HG03442 (cell line): Measurements from ENCODE around the gene YOD1.

Experiments used
- ATAC-seq: cut with Tn5 transposase; IDR thresholded peaks from one replicate; pipeline ENCODE4 v1.9.1; 2021; ENCODE audit warnings: mild to moderate bottlenecking, moderate library complexity; ENCODE audit not compliant: unreplicated experiment

The YOD1 gene

GRCh38 chr1:207013321-207014085, 37.5 kb downstream of the YOD1 start:
- ATAC-seq, result no peak

GRCh38 chr1:207010726-207011125, 40.3 kb downstream of the YOD1 start:
- ATAC-seq, result no peak

GRCh38 chr1:207009945-207010344, 41.1 kb downstream of the YOD1 start:
- no peak for ATAC-seq

GRCh38 chr1:207009182-207009850, 41.7 kb downstream of the YOD1 start:
- no peak for ATAC-seq

GRCh38 chr1:207007352-207008033, 43.5 kb downstream of the YOD1 start:
- no peak for ATAC-seq

GRCh38 chr1:207006914-207007313, 44.1 kb downstream of the YOD1 start:
- ATAC-seq, result no peak

GRCh38 chr1:207006083-207006482, 44.9 kb downstream of the YOD1 start:
- ATAC-seq, result no peak

GRCh38 chr1:207004931-207005830, 45.8 kb downstream of the YOD1 start:
- ATAC-seq, result no peak

GRCh38 chr1:207003210-207003609, 47.8 kb downstream of the YOD1 start:
- no peak for ATAC-seq

- no peak for ATAC-seq
Measured at GRCh38 chr1:207002724-207003146, 48.3 kb downstream of the YOD1 start.

GRCh38 chr1:207001492-207002245, 49.3 kb downstream of the YOD1 start:
- no peak for ATAC-seq

GRCh38 chr1:207000651-207001291, 50.2 kb downstream of the YOD1 start:
- ATAC-seq, result no peak

GRCh38 chr1:206998816-206999215, 52.2 kb downstream of the YOD1 start:
- ATAC-seq, result no peak
